Embryonic facial prominence (tissue), 1 donor: ENCODE results near the gene GOLGA6L9.
"Not testable (repeated sequence)": the region's sequence is repeated elsewhere in the genome, so short reads cannot be mapped to it uniquely, and the experiment has no call there.

ENCODE experiments used
- DNase-seq: peaks from one replicate; pipeline ENCODE4 v3.0.0-alpha.2; 2016; ENCODE audit errors: extremely low spot score

GOLGA6L9 gene, protein sequence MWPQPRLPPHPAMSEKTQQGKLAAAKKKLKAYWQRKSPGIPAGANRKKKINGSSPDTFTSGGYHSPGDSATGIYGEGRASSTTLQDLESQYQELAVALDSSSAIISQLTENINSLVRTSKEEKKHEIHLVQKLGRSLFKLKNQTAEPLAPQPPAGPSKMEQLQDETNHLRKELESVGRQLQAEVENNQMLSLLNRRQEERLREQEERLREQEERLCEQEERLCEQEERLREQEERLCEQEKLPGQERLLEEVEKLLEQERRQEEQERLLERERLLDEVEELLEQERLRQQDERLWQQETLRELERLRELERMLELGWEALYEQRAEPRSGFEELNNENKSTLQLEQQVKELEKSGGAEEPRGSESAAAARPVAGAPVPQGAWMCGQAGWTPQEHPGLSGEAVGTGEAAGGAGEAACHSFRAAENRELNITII

DNA sequence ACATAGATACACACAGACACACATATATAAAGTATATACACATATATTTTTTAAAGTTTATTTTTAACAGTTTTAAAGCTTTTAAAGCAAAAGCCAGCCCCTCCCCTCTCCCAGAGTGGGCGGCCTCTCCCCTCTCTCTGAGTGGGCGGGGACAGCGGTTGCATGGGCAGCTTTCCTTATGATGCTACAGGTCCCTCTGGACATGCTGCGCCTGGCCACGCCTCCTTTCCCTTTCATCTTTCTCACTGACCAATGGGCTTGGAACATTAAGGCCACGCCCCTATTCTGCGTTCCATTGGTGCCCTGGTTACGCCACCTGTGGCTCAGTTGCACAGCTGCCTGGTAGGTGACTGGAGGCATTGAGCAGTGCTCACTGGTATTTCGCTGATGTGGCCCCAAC is at the start of gene GOLGA6L9:
GOLGA6L9 (plus strand) TSS at position 124 of the 400 bp plus-strand sequence; CDS start at position 388, 264 bp downstream.
- DNase-seq, result not testable (repeated sequence)

DNA sequence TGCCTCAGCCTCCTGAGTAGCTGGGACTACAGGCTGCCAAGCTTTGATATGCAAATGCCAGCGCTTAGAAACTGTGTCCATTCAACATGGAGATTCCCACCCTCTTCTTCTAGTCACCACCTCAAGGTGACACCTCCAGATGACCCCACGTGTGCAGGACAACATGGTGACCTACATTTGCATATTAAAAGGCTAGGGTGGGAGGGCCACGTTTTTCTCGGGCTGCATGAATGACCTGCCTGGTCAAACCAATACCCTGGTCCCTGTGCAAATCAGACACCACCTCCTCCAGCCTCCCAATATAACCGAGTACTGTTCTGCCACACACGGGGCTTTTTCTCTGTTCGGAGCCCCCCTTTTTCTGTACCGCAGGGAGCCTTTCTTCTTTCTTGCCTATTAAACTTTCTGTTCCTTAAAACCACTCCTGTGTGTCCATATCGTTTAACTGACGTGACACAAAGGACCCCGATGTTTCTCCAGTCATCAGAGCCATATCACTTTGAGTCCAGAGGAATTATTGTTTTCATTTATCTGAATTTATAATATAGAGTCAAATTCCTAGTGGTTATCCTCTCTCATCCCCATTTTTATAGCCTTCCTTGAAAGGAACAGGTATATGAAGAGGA is 48.2 kb upstream of the GOLGA6L9 start:
- DNase-seq, result not testable (repeated sequence)

DNA sequence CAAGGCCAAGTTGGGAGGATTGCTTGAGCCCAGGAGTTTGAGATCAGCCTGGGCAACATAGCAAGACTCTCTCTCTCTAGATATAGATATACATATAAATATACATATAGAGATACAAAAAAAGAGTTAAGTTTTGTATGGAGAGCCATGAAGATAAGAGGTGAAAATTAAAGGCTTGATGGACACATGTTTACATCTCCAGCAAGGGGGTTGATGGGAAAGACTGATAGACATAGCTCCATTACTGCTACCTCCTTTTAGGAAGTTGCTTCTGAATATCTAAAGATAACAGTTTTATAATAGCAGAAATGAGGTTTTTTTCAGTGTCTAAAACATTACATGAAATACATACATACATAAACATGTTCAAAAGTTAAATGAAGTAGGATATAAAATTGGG is 42.4 kb upstream of the GOLGA6L9 start:
- not testable (repeated sequence) for DNase-seq

DNA sequence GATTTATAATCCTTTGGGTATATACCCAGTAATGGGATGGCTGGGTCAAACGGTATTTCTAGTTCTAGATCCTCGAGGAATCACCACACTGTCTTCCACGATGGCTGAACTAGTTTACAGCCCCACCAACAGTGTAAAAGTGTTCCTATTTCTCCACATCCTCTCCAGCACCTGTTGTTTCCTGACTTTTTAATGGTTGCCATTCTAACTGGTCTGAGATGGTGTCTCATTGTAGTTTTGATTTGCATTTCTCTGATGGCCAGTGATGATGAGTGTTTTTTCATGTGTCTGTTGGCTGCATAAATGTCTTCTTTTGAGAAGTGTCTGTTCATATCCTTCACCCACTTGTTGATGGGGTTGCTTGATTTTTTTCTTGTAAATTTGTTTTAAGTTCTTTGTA is 39.5 kb upstream of the GOLGA6L9 start:
- DNase-seq, result not testable (repeated sequence)

DNA sequence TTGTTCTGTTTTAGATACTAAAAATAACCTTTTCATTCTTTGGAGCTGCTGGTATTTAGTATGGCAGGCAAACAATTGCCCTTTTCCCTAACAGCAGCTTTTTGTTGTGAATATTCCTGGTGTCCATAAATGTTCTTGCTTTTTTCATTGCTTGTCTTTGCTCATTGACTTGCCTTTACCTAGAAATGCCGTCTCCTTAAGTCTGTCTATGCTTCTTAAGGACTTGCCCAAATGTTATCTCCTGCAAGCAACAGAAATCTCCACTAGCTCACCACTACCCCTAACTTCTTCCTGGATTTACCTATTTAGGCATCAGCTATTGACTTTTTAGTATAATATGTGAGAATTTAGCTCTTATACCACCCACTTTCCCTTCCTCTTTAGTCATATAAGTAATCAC is 37.5 kb upstream of the GOLGA6L9 start:
- DNase-seq, result not testable (repeated sequence)

DNA sequence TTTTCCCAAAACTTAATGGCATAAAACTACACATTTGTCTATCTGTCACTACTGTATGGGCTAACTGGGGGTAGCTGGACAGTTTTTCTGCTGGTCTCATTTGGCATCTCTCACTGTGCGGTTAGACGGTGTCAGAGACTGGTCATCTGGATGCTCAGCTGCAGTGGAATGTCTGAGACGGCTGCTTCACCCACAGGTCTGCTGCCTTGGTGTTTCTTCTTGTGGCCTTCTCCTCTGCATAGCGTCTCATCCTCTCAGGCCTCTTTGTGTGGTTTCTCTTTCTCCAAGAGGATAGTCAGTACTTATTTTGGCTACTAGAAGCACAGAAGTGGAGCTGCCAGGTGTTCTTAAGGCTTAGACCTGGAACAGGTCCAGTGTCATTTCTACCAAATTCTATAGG is 35.9 kb upstream of the GOLGA6L9 start:
- no peak for DNase-seq

DNA sequence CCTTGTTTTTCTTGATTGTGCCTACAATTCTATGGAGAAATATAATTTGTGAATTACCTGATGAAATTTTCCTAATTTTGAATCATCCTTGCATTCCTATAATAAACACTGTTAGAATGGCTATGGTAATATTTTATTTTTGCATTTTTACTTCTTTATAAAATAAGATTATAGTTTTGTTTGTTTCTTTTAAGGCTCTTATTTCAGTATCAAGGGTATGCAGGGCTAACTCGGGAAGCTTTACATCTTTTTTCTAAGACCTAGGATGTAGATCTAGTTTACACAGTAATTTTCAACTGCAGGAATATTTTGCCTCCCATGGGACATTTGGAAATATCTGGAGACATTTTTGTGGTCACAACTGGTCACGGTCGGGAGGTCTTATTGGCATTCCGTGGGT is 33.8 kb upstream of the GOLGA6L9 start:
- DNase-seq, result not testable (repeated sequence)

DNA sequence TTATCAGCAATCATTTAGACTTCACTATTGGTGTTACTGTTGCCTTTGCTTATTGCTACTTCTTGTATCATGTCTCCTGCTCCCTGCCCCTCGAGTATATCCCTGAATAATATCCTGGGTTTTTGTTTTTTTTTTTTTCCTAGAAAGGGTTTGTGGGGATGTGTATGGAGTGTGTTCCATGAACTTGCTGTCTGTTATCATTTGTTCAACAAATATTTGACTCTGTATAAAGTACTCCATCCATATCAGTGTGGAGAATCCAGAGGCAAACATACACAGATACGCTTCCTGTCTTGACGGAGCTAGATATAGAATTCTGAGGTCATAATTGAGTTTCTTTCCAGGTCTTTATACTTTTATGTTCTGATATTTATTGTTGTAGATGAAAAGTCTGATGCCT is 31.8 kb upstream of the GOLGA6L9 start:
- no peak for DNase-seq

DNA sequence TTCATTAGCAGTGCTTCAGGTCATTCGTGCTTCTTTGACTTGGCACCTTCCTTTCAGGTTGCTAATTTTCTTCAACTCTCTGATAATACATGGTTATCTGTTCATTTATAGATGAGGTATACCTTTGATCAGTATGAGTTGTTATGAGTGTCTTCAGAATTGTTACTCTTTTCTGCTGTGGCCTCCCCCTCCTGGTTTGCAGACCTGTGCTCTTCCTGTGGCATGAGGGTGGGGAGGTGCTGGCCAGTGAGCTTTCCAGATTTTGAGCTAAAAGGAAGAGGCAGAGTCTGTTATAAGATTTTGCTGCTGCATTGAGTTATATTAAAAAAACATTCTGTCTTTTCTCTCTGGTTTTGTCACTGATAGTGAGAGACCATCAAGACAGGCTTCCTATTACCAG is 30.8 kb upstream of the GOLGA6L9 start:
- DNase-seq, result no peak

DNA sequence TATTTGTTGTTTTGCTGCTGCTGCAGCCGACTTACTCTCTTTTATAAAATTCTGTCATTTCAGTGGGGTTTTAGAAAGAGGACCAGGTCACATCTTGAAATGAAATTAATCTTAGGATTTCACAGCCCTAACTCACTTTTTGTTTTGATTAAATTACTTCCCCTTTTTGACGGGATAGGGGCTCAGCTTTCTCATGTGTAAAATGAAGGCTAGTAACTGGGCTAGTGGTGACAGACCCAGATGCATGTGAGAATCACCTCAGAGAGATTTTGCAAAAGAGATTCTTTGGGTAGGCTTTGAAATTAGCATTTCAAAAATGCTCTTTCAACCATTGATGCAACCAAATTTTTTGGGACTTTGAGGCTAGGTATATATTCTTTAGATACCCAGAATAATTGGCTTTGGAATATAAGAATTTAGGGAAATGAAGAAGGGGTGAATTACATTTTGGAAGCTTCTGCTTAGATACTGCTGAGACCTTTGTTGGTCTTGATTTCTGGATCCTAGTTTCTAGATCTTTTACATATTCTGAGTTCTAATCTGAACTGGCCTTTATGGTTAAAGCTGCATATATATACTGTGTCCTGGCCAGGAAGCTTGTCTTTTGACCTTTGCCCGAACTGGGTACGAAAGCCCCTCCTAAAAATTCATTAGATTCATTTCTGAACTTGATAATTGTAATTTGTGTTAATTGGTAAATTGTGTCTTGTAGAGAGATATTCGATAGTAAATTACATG is 30.1 kb upstream of the GOLGA6L9 start:
- DNase-seq, result not testable (repeated sequence)

DNA sequence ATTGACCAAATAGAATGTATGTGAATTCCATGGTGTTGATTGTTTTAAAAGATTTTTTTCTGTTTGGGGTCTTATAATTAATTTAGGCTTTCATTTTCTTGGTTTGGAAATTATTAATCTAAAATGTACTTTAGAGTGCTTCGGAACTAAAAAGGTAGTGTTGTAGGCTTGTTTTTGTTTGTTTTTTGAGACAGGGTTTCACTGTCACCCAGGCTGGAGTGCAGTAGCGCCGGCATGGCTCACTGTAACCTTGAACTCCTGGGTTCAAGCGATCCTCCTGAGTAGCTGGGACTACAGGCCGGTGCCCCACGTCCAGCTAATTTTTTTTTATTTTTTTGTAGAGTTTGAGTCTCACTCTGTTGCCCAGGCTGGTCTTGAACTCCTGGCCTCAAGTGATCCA is 27.7 kb upstream of the GOLGA6L9 start:
- DNase-seq, result not testable (repeated sequence)

DNA sequence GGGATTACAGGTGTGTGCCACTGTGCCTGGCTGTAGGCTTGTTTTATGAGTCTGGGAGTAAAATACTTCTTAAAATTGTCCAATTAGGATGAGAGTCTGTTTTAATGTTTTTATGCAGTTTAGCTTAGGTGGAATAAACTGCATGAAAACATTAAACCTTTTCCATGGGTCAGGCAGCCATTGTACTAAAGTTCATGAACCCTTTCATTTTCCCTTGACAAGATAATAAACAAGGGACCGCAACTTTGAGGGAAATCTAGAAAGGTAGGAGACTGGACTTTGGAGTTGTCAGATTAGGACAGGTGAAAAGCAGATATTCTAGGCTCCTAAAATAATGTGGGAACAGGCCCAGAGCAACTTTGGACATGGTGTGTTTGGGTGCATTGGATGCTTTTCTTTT is 27.3 kb upstream of the GOLGA6L9 start:
- DNase-seq, result not testable (repeated sequence)

DNA sequence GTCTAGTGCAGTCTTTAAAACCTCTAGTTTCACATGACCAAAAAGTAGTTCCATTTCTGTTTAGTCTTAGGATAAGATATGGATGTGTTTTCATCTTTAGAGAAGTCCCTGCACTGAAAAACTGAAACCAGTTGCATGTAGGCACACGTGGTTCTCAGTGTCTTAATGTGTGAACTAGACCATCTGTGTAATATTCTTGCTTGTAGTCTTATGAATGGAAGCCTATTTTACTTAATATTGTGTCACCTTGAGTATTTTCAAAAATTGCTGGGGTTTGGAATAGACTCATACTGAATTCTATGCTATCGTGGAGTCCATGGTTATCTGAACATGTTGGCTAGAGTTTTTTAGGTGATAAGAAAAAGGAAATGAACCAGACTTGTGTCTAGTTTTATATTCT is 23.4 kb upstream of the GOLGA6L9 start:
- not testable (repeated sequence) for DNase-seq

DNA sequence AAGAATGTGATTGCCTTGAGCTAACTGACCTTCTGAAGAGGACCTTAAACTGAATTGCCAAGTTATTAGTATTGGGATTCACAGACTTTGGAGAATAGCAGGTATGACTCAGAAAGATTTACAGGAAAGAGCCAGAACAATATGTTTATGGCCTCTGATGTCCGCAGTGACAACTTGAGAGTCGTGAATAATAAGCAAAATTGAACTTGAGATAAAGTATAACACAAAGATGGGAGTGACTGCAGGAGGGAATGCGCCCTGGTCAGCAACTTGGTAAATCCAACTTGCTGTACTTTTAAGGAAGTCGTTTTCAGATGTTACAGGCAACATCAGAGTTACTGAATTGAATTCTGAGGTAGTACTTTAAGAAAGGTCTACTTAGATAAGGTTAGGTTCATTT is 19.3 kb upstream of the GOLGA6L9 start:
- DNase-seq, result not testable (repeated sequence)

DNA sequence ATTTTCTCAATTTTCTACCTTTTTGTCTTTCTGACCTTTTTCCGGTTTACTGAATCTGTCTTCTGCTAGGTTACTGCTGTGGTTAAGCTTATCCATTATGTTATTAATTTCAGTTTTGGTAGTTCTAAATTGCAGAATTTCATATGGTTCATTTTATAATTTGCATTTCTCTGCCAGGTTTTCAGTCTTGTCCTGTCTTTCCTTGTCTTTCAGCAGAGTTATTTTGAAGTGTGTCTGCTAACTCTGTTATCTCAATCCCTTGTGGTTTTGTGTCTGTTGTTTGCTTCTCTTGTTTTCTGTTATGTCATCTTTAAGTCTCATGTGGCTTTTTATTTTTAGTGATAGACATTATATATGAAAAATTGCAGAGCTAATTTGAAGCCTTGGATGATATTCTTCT is 18.0 kb upstream of the GOLGA6L9 start:
- DNase-seq, result not testable (repeated sequence)

DNA sequence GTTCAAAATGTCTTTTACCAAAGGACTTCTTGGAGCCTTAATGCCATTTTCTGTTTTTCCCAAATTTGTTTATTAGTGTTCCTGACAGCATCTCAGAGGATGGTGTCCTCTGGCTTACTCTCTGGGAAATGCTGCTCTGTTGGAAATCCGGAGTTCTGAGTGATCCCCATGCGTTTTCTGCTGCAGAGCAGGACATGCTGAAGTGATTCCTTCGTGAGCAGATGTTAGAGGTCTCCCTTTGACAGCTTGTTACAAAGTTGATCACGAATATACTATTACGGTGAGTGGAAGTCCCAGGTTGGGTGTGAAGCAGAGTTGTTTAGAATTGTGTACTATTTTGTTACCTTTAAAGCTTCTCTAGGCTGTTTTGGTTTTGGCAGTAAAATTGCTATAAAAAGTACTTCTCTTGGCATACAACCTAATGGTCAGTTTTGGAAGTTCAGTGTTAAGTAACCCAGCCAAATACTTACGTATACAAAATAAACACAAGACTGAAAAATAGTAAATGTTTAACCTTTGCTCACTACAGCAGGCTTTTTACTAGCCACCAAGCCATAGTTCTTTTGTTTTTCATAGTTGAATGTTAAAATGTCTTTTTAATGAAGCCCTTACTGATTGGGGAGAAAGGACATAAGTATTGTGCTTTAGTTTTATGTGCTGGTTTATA is 15.0 kb upstream of the GOLGA6L9 start:
- DNase-seq, result not testable (repeated sequence)

DNA sequence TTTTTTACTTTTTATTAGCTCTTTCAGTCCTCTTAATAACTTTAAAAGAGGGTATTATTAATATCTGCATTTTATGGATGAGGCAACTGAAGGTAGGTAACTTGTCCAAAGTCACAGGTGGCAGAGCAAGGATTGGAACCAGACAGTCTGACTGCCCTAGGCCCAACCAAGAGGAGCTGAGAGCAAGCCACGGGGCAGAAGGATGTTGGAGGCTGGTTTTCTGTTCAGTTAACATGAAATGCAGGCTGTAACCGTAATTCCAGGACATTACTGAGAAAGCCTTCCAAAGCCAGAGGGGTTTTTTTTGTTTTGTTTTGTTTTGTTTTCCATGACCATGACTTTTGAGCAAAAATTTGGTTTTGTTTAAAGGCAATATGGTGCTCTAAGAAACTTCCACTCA is 9.1 kb upstream of the GOLGA6L9 start:
- DNase-seq, result not testable (repeated sequence)

DNA sequence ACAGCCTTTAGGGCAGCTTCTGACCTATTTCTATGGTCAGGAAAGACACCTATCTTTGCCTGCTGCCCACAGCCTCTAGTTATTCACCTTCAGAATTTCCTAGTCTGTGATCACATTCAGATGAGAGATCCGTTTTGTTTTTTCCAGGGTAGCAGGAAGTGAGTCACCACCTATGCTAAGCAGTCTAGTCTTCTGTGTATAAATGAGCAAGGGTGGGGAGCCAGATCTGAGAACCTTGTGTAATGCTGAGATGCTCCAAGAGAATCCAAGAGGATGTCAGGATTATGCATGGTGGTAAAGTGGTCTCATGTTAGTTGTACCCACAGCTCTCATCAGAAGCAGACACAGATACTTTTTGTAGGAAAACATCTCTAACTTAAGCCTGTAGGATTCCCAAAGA is 8.7 kb upstream of the GOLGA6L9 start:
- DNase-seq, result not testable (repeated sequence)

DNA sequence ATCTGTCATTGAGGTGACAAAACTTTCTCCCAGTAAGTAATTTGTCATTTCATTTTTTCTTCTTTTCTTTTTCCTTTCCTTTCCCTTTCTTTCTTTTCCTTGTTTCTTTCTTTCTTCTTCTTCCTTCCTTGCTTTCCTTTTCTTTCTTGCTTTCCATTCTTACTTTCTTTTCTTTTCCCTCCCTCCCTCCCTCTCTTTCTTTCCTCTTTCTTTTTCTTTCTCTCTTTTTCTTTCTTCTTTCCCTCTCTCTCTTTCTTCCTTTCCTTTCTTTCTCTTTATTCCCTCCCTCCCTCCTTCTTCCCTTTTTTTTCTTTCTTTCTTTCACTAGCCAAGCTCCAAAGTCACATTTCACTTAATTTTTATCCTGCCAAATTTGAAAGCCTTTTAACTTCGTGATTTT is 2.5 kb upstream of the GOLGA6L9 start:
- DNase-seq, result not testable (repeated sequence)

DNA sequence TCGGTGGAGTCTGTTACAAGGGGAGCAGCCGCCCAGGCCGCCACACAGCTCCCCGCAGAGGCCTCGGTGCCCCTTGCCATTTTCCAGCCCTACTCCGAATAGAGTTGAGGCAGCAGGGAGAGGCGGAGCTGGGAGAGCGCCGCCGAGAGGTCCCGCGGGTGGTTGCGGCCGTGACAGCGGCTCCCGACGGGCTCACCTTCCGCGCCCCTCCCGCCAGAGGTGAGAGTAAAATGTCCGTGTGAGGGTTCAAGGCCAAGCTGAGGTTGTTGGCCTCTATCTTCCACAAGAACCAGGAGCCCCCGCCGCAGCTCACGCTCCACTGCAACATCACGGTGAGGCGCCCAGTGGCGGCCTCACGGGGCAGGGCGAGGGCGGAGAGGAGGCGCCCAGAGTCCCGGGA is 15.8 kb downstream of the GOLGA6L9 start:
- not testable (repeated sequence) for DNase-seq

DNA sequence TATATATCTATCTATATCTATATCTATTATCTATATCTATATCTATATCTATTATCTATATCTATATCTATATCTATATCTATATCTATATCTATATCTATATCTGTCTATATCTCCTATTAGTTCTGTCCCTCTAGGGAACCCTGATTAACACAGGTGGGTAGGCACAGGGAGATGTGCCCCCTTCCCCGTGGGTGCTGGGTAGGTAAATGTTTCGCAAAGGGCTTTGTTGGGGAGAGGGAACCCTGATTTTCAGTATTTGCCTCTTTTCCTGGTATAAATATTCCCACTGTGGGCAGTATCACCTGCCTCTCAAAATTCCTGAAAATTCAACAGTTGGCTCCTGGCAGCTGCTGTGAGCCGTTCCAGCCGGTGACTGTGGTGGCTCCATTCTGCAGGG is 27.7 kb downstream of the GOLGA6L9 start:
- not testable (repeated sequence) for DNase-seq

DNA sequence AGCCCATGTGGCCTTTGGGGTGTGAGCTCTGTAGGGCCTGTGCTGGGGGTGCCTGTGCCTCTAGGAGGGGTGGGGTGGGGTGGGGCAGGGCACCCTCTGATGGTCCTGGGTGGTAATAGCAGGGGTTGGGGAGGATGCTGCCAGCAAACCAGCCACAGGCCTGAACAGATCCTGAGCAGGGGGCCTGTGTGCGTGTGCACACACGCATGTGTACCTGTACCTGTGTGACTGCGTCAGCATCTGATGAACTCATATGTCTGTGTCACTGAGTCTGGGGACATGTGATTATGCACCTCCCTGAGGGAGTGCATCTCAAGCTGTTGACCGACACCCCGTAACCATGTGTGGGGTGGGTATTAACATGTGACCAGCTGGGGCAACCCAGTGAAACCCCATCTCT is 36.0 kb downstream of the GOLGA6L9 start:
- not testable (repeated sequence) for DNase-seq
